GM12892 (cell line): ENCODE data around the gene CELF1.

ENCODE experiments used
- POLR2AphosphoS5 ChIP-seq: IDR thresholded peaks from 2 replicates; pipeline ENCODE4 v1.6.1; 2011; ENCODE audit warnings: low read depth, low read length, control low read depth
- TAF1 ChIP-seq: IDR thresholded peaks from 2 replicates; pipeline ENCODE4 v1.6.1; 2011; ENCODE audit warnings: low read depth, mild to moderate bottlenecking, control low read depth, low read length, borderline replicate concordance

- TF ChIP-seq POLR2AphosphoS5 (no peak), TAF1 (no peak)
Observed at GRCh38 chr11:47583844-47584243, 30.9 kb upstream of the CELF1 start.
